AML-193 (cell line): ENCODE data around the gene TEAD3.
A peak's percentile ranks its signal among the peaks of the same experiment; 100 is the strongest.

Source experiments
- DNase-seq, 2 experiments: peaks; one replicate each; lab custom pipeline; 2025; lab: John Stamatoyannopoulos, UW

TEAD3 gene

DNA sequence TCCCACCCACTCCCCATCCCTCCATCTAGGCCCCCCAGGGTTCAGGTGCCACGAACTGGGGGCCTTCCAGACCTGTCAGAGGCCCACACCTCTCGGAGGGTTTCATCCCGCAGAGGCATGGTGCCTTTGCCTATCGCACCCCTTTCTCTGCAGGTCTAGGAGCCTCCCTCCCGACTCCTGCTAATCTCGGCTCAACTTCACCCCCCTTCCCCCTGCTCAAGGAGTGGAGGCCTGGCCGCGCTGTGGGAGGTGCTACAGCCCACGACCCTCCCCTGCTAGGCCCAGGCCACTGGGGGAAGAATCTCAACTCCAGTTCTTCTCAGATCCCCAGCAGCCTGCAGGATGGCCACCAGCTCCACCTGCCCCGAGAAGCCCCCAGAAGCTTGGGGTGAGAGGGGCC lies 15.9 kb upstream of the TEAD3 start, which contains the start of gene TULP1:
Gene TULP1, minus strand, starts transcription at position 157 of the 400 bp plus-strand sequence. Its CDS starts 38 bp downstream, at position 119.
- no peak for DNase-seq

DNA sequence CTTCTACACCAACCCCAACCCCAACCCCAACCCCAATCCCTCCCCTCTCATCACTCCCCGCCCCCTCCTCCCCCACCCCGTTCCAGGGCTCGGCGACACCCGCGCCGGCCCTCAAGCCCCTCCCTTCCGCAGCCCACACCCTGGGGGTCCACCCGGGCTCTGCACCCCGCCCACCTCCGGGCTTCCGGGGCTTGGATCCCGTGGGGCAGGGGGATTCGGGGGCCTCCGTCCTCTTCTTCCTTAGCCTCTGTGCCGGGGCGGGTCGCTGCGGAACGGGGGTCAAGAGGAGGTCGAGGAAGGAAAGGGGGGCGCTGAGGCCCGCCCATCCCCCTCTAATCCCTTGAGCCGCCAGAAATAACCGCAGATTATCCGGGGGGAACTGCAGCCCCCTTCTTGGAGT lies 15.1 kb upstream of the TEAD3 start:
- DNase-seq: no peak

DNA sequence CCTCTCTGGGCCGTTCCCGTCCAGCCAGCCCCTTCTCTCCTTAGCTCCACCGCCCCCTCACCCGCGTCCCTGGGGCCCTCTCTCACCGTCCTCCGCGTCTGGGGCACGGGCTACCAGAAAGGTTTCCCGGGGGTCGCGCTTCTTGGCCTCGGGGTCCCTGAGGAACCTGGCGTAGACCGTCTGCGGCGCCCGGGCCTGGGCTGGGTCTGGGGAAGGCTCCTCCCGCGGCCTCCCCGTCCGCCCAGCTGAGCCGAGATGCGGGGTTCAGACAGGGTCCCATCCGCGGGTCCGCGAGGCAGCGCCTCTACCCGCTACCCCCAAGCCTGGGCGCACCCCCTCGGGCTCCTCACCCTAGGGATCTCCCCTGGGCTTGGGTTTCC lies 14.7 kb upstream of the TEAD3 start:
- no peak for DNase-seq

DNA sequence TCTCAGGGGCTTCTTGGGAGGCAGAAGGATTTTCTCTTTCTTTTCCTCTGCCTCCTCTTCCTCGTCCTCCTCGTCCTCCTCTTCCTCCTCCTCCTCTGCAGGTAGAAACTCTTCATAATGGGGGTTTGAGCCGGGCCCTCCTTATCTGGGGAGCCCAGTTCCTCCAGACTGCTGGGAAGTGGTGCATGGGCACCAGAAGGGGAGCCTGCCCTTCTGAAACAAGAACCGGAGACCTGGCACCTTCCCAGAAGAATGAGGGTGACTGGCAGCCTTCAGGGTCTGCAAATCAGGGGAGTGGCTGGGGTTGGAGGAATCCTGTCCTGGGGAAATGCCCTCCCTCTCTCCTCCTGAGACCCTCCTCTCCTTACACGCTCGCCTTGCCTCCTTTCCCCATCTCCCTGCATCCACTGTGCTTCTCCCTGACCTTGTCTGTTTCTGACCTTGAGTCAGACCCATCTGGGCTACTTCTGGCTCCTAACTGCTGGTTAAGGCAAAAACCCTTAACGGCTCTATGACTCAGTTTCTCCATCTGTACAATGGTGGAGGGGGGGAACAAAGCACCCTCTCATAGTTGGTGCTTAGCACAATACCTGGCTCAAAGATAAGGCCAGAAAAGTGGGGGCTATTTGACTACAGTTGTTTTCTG lies 14.2 kb upstream of the TEAD3 start:
- no peak for DNase-seq

DNA sequence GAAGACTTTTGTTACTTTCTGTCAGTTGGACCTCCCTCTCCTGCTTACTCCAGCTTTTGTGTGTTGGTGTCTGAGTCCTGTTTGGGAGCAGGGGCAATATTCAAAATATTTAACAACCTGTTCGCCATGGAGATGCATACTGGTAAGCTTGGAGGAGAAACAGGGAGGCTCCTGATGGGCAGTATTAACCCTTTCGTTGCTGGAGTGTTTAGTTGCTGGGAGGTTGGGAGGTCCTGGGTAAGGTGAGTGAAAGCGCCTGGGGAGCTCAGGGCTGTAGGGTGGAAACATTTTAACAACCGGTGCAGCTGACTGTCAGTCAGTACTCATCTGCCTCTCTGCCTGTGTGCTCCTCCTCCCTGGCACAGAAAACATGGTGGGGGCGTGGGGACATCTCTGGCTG lies 11.7 kb upstream of the TEAD3 start:
- DNase-seq: no peak

DNA sequence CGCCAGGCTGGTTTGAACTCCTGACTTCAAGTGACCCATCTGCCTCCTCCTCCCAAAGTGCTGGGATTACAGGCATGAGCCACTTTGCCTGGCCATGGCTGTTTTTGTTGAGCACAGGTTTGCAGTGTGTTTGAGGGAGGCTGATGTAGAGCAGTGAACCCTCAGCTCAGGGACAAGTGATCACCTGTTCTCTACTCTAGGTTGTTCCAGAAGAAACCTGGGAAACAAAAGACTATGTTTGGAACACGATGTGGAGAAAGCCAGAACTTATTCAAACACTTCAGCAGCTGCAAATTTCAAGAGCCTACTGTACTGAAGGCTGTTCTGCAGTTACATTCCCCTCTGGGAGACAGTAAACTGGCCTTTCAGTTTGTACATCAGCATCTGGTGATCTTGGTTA lies 11.1 kb upstream of the TEAD3 start:
- no peak for DNase-seq

- no peak for DNase-seq
Observed at GRCh38 chr6:35507221-35507620, 10.3 kb upstream of the TEAD3 start.

GRCh38 chr6:35506536-35506935 lies 9.7 kb upstream of the TEAD3 start:
- no peak for DNase-seq

DNA sequence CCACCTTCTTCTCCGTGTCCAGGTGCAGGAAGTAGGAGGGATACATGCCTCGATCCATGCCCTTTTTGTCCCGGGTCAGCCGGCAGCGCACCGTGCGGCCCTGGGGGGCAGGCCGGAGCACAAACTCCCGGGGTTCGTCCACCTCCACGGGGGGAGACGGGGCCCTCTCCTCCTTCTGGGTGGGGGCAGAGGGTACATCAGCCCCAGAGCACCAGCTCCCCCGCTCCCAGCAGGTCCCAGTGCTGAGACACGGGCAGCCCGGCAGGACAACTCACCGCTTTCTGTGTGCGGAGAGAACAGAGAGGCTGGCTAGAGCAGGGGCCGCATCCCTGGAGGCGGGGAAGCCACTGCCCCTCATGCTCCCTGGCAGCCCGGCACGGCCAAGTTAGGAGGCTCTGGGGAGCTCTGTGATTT lies 9.1 kb upstream of the TEAD3 start:
- DNase-seq: no peak

- no peak for DNase-seq
Observed at GRCh38 chr6:35503534-35503933, 6.7 kb upstream of the TEAD3 start.

- no peak for DNase-seq
Observed at GRCh38 chr6:35501784-35502183, 4.9 kb upstream of the TEAD3 start.

DNA sequence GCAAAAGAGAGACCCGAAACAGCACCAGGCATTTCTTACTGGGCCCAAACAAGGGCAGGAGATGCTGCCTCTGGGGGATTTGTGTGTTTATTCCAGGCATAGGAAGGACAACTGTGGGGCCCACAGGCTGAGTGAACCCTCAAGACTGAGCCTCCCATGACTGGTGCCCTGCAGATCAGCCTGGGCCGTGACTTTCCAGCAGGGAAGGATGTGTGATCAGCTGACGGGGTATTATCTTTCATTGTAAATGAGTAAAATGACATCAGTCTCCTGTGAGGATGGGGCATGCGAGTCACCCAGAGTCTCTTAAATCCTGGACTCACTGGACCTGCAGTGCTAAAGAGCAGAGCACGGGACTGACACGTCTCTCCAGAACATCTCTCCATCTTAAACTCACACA lies 3.9 kb upstream of the TEAD3 start:
- no peak for DNase-seq

GRCh38 chr6:35499372-35499771 lies 2.5 kb upstream of the TEAD3 start:
- DNase-seq: no peak

DNA sequence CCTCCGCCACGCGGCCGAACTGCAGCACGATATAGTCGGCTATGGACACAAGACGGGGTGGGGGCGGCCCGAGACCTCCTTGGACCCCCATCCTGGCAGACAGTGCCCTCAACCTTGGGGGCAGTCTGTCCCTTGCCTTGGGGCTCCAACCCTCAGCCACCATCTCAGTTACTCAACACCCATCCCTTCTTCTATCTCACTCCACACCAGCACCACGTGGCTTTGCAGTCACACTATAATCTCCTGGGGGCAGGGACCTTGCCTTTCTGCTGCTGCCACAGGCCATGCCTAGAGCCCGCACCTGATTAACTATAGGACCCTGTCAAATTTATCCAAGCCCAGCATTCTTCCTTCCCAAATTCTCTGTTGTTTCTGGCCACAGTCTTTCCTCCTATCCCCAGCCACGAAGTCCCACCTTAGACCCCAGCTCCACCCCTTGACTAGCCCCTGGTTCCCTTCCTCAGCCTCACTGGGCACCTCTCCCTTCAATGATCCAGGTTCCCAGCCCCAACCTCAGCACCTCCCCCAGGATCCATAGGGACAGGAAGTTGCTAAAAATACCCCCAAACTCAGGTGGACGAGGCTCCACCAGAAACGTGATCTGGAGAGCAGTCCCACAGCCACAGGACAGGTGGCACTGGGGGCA lies 1.7 kb upstream of the TEAD3 start:
- peak; percentile 16 to 19 for DNase-seq

DNA sequence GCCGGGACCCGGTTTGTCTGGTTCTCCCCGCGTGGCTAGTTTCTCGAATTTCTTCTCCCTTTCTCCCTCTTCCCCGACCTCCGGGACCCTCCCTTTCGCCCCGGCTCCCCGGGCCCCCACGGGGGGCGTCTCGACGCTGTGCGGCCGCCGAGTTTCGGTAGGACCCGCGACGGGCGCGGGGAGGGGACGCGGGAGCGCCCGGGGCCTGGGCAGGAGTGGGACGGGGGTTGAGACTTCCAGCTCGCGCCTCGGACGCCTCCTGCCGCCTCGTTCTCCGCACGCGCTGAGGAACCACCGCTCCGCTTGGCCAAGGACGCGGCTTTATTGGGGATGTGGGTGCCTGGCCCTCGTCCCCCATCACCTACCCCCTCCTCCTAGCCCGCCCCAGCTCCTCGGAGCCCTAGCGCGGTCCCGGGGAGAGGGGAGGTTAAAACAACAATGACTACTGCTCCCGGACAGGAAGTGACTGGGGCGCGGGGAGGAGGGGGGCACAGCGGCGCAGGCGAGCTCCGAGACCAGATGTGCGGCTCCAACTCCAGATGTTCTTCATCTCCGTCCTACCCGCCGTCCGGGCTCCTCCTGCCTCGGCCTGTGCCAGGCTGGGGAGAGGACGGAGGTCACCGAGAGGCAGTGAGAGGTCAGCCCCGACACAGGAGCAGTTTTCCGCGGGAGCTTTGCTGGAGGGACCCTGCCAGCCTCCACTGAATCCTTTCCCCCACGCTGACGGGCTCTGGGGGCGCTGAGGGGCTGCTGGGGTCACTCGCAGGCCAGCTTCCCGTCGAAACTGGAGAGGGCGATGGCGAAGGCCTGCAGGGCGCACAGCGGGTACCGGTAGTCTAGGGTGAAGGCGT lies 917 bp upstream of the TEAD3 start:
- peak in 1 of 2 experiments; percentile 44 for DNase-seq

DNA sequence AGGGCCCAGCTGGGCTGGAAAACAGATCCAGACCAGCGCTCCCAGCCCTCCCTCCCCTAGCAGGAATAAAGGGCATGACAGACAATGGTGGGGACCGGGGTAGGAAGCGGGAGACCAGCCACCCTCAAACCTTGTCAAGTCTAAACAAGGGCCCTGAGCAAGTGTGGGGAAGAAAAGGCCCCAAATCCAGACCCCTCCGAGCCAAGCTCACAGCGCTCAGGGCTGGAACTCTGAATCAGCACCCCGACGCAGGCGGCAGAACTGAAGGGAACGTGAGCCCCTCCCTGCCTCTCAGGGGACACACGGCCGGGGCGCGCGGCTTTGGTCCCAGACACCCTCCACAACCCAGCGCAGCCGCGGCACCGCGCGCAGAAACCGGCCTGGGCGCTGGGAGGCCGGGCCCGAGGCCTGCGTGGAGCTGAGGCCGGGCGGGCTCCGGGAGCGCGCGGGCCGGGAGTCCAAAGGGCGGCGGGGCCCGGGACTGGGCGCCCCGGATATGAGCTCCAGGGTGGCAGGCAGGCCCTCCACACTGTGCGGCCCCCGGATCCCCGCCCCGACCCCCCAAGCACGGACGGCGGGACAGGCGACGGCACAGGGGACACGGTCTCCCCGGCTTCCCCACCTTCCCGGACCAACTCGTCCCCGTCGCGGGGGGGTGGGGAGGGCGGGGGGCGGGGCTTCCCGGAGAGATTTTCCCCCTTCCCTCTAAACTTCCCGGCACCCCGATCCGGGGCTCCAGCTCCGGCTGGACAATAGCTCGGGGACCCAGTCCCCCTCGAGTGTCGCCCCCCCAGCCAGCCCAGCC lies 641 bp downstream of the TEAD3 start:
- no peak for DNase-seq

GRCh38 chr6:35495258-35496035 lies 1.4 kb downstream of the TEAD3 start:
- DNase-seq: no peak

DNA sequence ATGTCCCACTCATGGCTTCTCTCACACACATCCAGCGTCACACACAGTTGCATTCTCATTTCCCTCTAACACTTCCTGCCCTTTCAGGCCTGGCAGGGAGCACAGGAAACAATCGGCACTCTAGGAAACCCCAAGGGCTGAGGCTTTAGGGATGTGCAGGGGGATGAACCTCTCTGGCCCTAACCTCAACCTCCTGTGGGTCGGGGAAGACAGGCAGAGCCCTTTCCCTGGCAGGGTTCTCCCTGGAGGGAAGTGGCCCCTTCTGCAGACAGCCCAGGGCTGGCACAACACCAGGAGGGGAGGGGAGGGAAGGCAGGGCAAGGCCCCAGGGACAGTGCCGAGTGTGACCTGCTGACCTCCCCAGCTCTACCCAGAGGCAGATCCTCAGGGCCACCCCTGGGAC lies 2.7 kb downstream of the TEAD3 start:
- DNase-seq: peak; percentile 50 to 54

- no peak for DNase-seq
Observed at GRCh38 chr6:35493307-35493983, 3.4 kb downstream of the TEAD3 start.

DNA sequence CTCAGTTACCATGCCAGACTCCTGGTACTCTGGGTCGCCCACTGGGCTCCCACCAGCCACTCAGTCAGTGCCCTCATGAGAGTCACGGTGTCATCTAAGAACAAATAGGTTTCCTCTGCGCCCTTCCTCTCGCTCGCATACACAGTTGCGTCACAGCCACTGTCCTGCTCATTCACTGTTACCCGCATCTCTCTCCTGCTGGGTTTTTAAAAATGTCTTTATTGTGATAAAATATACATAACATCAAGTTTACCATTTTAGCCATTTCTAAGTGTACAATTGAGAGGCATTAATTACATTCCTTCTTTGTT lies 4.0 kb downstream of the TEAD3 start:
- no peak for DNase-seq
